B cell (primary cell): ENCODE data around the gene CLSTN2.

Experiments
- CTCF ChIP-seq: fragments of 200-600 bp; IDR thresholded peaks from one replicate; pipeline ENCODE4 v1.8.0; 2022; ENCODE audit warnings: antibody characterized with exemption, mild to moderate bottlenecking
- EZH2 ChIP-seq: IDR thresholded peaks from 2 replicates; pipeline ENCODE4 v1.6.1; 2012; ENCODE audit warnings: borderline replicate concordance, low read depth, mild to moderate bottlenecking, moderate library complexity, low read length; ENCODE audit not compliant: insufficient read depth, poor library complexity, severe bottlenecking

GRCh38 chr3:140163159-140163763 is 228.3 kb downstream of the CLSTN2 start:
- TF ChIP-seq CTCF (no peak), EZH2 (no peak)
